Activated CD4-positive, alpha-beta memory T cell treated with anti-CD3 and anti-CD28 coated beads for 36 hours (primary cell): ENCODE measurements around the gene DEFB115. TPM values are rescaled to one million over a fixed set of nuclear protein-coding genes. Genes with fewer than 3 reads are reported as not detected.
"Not testable (repeated sequence)": the region's sequence is repeated elsewhere in the genome, so short reads cannot be mapped to it uniquely, and the experiment has no call there.

Experiments used
- CTCF ChIA-PET: fragments of 350-600 bp; sonication (Branson Sonifier 250); formaldehyde crosslinking; loops from one replicate; lab custom pipeline; 2021; ENCODE audit warnings: antibody characterized with exemption, inconsistent platforms; lab: Charles Lee
- POLR2A ChIA-PET: fragments of 350-600 bp; sonication (Branson Sonifier 250); formaldehyde crosslinking; loops from one replicate; lab custom pipeline; 2021; ENCODE audit warnings: antibody characterized with exemption; lab: Charles Lee
- DNase-seq: peaks from one replicate; pipeline ENCODE4 v3.0.0-alpha.2; 2020
- H3K27ac Mint-ChIP-seq: one replicate; pipeline ENCODE4 v1.8.0; 2021; ENCODE audit warnings: mixed read lengths
- H3K27me3 Mint-ChIP-seq: one replicate; pipeline ENCODE4 v1.8.0; 2021; ENCODE audit warnings: mixed read lengths
- H3K36me3 Mint-ChIP-seq: one replicate; pipeline ENCODE4 v1.8.0; 2021; ENCODE audit warnings: mixed read lengths
- H3K4me1 Mint-ChIP-seq: one replicate; pipeline ENCODE4 v1.8.0; 2021; ENCODE audit warnings: low read depth, mixed read lengths
- H3K4me3 Mint-ChIP-seq: one replicate; pipeline ENCODE4 v1.8.0; 2021; ENCODE audit warnings: mild to moderate bottlenecking, mixed read lengths
- H3K9me3 Mint-ChIP-seq: one replicate; pipeline ENCODE4 v1.8.0; 2021; ENCODE audit warnings: mixed read lengths
- intact Hi-C: fragments of 100-400 bp; cut with micrococcal nuclease; formaldehyde crosslinking; loops from one replicate; pipeline ENCODE4 v1.15.1; 2023
- total RNA-seq, 2 experiments: library from RNA; stranded (reverse); gene quantifications; one replicate each; pipeline ENCODE4 v1.2.3, GENCODE V29; 2021

The DEFB115 gene, protein sequence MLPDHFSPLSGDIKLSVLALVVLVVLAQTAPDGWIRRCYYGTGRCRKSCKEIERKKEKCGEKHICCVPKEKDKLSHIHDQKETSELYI
- not detected for total RNA-seq

DNA sequence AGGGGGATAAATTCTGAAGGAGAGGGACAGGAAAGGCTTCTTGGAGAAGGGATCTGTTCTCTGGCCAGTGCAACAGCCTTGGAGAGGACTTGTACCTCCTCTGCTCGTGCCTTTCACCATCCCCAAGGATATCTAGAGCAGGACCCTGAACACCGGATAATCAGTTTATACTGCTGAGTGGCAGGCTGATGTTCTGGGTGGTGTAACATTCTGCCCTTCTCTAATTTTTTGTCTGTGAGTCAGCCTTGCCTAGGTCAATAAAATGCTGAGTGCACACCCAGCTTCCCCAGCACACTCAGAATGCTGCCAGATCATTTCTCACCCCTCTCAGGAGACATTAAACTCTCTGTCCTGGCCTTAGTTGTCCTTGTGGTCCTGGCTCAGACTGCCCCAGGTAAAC lies at the start of gene DEFB115:
DEFB115 (plus strand) TSS at position 301 of the 400 bp plus-strand sequence; CDS start at position 301, 0 bp downstream.
- Mint-ChIP-seq H3K27me3 (no peaks in the 10 kb centered on the region), H3K4me3 (no peak within 1 kb of the TSS), H3K36me3 (no peaks in the 10 kb centered on the region), H3K27ac (no peak within 1 kb of the TSS), H3K4me1 (no peaks in the 10 kb centered on the region), H3K9me3 (peaks cover 3% of the 10 kb centered on the region)
- POLR2A ChIA-PET = no interaction called here
- CTCF ChIA-PET = no interaction called here
- DNase-seq = no peak
- intact Hi-C loops = no loop called here

DNA sequence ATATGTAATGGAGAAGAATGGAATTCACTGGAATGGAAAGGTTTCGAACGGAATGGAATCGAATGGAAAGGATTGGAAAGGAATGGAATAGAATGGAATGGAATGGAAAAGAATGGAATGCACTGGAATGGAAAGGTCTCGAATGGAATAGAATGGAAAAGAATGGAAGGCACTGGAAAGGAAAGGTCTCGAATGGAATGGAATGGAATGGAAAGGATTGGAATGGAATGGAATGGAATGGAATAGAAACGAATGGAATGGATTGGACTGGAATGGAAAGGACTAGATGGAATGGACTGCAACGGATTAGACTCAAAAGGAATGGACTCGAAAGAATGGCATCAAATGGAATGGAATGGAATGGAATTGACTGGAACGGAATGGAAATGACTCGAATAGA lies 20.5 kb upstream of the DEFB115 start:
- no peak overlapping the region for H3K4me3 Mint-ChIP-seq
- H3K27me3 Mint-ChIP-seq = no peaks in the 10 kb centered on the region
- ChIA-PET CTCF (no interaction called here), POLR2A (no interaction called here)
- no peaks in the 10 kb centered on the region for H3K9me3 Mint-ChIP-seq
- H3K36me3 Mint-ChIP-seq = no peaks in the 10 kb centered on the region
- intact Hi-C loops = no loop called here
- no peak overlapping the region for H3K27ac Mint-ChIP-seq
- DNase-seq = no peak
- H3K4me1 Mint-ChIP-seq = no peaks in the 10 kb centered on the region

DNA sequence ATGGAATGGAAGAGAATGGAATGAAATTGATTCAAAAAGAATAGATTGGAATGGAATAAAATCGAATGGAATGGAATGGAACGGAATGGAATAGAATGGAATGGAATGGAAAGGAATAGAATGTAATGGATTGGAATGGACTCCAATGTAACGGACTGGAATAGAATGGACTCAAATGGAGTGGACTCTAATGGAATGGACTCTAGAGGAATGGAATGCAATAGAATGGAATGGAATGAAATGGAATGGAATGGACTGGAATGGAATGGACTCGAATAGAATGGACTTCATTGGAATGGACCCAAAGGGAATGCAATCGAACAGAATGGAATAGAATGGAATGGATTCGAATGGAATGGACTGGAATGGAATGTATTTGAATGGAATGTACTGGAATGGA lies 19.7 kb upstream of the DEFB115 start:
- Mint-ChIP-seq H3K4me1 (no peaks in the 10 kb centered on the region), H3K9me3 (no peaks in the 10 kb centered on the region), H3K27me3 (no peaks in the 10 kb centered on the region), H3K4me3 (no peak overlapping the region), H3K27ac (no peak overlapping the region), H3K36me3 (no peaks in the 10 kb centered on the region)
- ChIA-PET CTCF (no interaction called here), POLR2A (no interaction called here)
- intact Hi-C loops = no loop called here
- DNase-seq = no peak

DNA sequence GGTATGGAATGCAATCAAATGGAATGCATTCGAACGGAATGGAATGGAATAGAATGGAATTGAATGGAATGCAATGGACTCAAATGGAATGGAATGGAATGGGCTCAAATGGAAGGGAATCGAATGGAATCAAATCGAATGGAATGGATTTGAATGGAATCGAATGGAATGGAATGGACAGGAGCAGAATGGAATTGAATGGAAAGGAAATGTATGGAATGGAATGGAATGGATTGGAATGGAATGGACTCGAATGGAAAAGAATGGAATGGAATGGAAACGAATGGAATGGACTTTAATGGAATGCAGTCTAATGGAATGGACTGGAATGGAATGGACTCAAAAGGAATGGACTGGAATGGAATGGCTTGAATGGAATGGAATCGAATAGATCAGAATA lies 18.3 kb upstream of the DEFB115 start:
- intact Hi-C loops = no loop called here
- no peak for DNase-seq
- no peak overlapping the region for H3K4me3 Mint-ChIP-seq
- H3K27me3 Mint-ChIP-seq = no peaks in the 10 kb centered on the region
- POLR2A ChIA-PET = no interaction called here
- no peaks in the 10 kb centered on the region for H3K36me3 Mint-ChIP-seq
- H3K27ac Mint-ChIP-seq = no peak overlapping the region
- CTCF ChIA-PET = no interaction called here
- H3K4me1 Mint-ChIP-seq = no peaks in the 10 kb centered on the region
- no peaks in the 10 kb centered on the region for H3K9me3 Mint-ChIP-seq

DNA sequence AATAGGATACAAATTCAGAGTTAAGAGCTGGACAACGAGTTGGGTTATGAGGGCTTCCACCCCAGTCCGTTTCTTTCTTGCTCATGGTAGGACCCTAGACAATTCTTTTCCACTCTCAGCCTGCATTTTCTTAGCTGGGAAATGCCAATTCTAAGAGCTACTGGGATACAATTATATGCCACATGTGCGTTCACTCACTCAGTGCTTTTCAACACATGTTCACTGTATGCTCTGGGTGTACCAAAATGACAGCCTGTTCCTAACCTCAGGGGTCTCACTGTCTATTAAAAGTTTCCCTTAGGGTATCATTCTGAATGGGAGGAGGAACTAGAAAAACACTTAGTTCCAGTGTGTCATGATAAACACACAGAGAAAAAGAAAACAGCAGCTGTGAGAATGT lies 505 bp upstream of the DEFB115 start:
- intact Hi-C loops = no loop called here
- Mint-ChIP-seq H3K27ac (no peak overlapping the region), H3K36me3 (no peaks in the 10 kb centered on the region), H3K9me3 (peaks cover 3% of the 10 kb centered on the region), H3K4me3 (no peak overlapping the region), H3K4me1 (no peaks in the 10 kb centered on the region), H3K27me3 (no peaks in the 10 kb centered on the region)
- DNase-seq = no peak
- CTCF ChIA-PET = no interaction called here
- POLR2A ChIA-PET = no interaction called here

DNA sequence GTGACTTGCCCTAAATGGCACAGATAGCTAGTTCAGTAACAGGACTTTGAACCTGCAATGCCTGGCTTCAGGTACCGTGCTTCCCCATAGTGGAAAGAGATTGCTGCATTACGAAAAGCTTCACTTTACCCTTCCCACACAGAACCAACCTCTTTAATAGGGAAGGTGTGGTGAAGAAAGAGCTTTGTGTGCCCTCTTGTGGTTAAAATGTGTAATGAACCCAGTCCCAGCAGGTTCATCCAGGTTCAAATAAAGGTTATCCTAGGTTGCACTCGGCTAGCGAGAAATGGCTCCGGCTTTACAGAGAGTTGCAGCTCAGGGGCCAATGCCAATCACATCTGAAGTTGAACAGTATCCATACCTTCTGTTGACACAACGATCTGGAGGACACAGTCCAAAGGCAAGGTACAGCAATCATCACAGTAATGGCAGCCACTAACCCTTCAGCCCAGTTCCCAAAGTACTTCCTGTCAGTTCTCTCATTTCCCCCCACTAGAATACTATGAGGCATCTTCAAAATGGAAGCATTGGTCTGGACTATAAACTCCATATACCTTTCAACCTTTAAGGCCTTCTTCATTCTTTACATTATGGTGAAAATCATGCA lies 3.0 kb downstream of the DEFB115 start:
- Mint-ChIP-seq H3K27me3 (no peaks in the 10 kb centered on the region), H3K36me3 (no peaks in the 10 kb centered on the region), H3K9me3 (peaks cover 12% of the 10 kb centered on the region), H3K4me1 (no peaks in the 10 kb centered on the region), H3K27ac (no peak overlapping the region), H3K4me3 (no peak overlapping the region)
- intact Hi-C loops = loop anchor here (10.0 kb wide), 1 partner anchor 1816 kb away; no protein-coding TSS in a partner anchor
- ChIA-PET POLR2A (no interaction called here), CTCF (interaction anchor here (0.8 to 1.5 kb wide), 5 partner anchors 10 to 1726 kb away, joined by 3 to 5 read pairs (median 3); no protein-coding TSS in a partner anchor)
- DNase-seq = no peak

DNA sequence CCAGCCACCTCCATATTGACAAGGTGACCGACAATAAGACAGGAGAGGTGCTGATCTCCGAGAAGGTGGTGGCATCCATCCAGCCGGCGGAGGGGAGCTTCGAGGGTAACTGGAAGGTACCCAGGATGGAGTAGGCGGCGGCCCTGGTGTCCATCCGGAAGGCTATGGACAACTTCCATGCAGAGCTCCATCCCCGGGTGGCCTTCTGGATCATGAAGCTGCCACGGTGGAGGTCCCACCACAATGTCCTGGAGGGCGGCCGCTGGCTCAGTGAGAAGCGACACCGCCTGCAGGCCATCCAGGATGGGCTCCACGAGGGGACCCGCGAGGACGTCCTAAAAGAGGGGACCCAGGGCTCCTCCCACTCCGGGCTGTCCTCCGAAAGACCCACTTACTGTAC lies 17.0 kb downstream of the DEFB115 start:
- H3K27ac Mint-ChIP-seq = no peak overlapping the region
- H3K4me1 Mint-ChIP-seq = no peaks in the 10 kb centered on the region
- no peak for DNase-seq
- no peaks in the 10 kb centered on the region for H3K36me3 Mint-ChIP-seq
- intact Hi-C loops = no loop called here
- H3K27me3 Mint-ChIP-seq = no peaks in the 10 kb centered on the region
- ChIA-PET POLR2A (no interaction called here), CTCF (no interaction called here)
- peaks cover 40% of the 10 kb centered on the region for H3K9me3 Mint-ChIP-seq
- no peak overlapping the region for H3K4me3 Mint-ChIP-seq

DNA sequence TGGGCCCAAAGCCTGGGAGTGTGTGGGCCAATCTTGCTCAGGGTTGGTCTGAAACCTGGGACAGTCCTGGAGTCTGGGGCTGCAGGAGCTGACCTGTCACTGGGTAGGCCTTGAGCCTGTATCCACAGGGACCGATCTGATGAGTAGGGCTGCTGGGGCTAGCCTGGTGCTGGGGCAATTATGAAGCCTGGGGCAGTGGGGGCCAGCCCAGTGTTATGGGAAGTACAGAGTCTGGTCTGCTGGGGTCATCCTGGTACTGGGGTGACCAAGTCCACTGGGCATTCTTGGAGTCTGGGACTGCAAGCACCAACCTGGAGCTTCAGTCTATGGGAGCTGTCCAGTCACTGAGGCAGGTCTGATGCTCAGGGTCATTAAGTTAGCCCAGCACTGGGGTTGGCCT lies 20.7 kb downstream of the DEFB115 start:
- DNase-seq = no peak
- no peaks in the 10 kb centered on the region for H3K36me3 Mint-ChIP-seq
- no peaks in the 10 kb centered on the region for H3K4me1 Mint-ChIP-seq
- ChIA-PET POLR2A (no interaction called here), CTCF (no interaction called here)
- H3K27me3 Mint-ChIP-seq = no peaks in the 10 kb centered on the region
- H3K4me3 Mint-ChIP-seq = no peak overlapping the region
- H3K27ac Mint-ChIP-seq = no peak overlapping the region
- H3K9me3 Mint-ChIP-seq = peaks cover 8% of the 10 kb centered on the region
- intact Hi-C loops = no loop called here

DNA sequence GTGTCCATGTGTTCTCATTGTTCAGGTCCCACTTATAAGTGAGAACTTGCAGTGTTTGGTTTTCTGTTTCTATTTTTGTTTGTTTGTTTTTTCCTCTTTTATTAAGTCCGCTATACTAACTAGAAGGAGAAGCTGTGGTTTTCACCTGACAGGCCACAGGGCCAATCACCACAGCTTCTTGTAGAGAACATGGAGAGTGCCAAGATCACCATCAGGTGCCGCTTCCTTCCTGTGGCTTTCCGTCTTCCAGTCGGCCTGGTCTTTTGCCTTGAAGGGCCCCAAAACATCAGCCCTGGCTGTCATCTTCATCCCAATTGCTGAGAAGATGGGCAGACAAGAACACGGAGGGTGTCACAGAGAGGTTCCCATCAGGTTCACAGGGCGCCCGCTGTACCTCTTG lies 27.5 kb downstream of the DEFB115 start:
- DNase-seq, H3K27me3 Mint-ChIP-seq, H3K4me3 Mint-ChIP-seq, POLR2A ChIA-PET, H3K27ac Mint-ChIP-seq, intact Hi-C loops, CTCF ChIA-PET, H3K36me3 Mint-ChIP-seq, H3K4me1 Mint-ChIP-seq: not testable (repeated sequence)
- peaks cover 12% of the 10 kb centered on the region for H3K9me3 Mint-ChIP-seq

DNA sequence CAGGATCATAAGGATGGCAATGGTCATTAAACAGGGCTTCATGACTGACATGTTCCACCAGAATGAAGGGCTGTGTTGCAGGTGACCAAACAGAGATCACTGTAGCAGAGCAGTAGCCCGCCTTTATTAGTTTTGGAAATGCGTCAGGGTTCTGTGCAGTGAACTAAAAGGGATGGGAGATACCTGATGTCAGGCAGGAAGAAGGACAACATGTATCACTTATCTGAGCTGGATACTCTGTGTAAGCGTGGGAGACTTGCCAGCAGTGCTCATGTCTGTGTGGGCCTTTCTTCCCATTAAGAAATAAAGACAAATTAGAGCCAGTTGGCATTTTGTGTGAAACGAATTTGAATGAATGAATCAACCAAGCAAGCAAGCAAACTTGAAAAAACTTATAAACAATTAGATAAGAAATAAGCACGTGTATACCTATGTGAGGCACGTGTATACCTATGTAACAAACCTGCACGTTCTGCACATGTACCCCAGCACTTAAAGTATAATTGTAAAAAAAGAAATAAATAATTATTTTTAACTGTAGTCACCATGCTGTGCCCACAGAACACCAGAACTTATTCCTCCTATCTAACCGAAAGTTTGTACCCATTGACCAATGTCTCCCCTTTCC lies 51.2 kb downstream of the DEFB115 start, which contains the start of gene DEFB116:
DEFB116 (minus strand) TSS at position 51 of the 628 bp plus-strand sequence; CDS start at position 51, 0 bp downstream.
- H3K36me3 Mint-ChIP-seq = no peaks in the 10 kb centered on the region
- no peak within 1 kb of the TSS for H3K27ac Mint-ChIP-seq
- DNase-seq = no peak
- POLR2A ChIA-PET = no interaction called here
- no peaks in the 10 kb centered on the region for H3K9me3 Mint-ChIP-seq
- CTCF ChIA-PET = no interaction called here
- H3K4me3 Mint-ChIP-seq = no peak within 1 kb of the TSS
- no peaks in the 10 kb centered on the region for H3K4me1 Mint-ChIP-seq
- intact Hi-C loops = no loop called here
- H3K27me3 Mint-ChIP-seq = no peaks in the 10 kb centered on the region

Other genes with a start within 250 kb of the DEFB115 start
- not detected for gene DEFB116, start 50.9 kb downstream of the DEFB115 start, total RNA-seq
- not detected for gene DEFB118, start 110.9 kb downstream of the DEFB115 start, total RNA-seq
- gene DEFB119, start 132.9 kb downstream of the DEFB115 start, total RNA-seq = not detected
- gene DEFB121, start 148.6 kb downstream of the DEFB115 start, total RNA-seq = not detected
- gene DEFB123, start 183.0 kb downstream of the DEFB115 start, total RNA-seq = not detected
- gene DEFB124, start 217.5 kb downstream of the DEFB115 start, total RNA-seq = not detected
- gene REM1, start 217.6 kb downstream of the DEFB115 start, total RNA-seq = not detected